Trophoblast cell (in vitro differentiated cells and primary cell): ENCODE data around the gene WAPL. TPM values are rescaled to one million over a fixed set of nuclear protein-coding genes. Genes with fewer than 3 reads are reported as not detected.
A peak's percentile ranks its signal among the peaks of the same experiment; 100 is the strongest.
"Not testable (repeated sequence)": the region's sequence is repeated elsewhere in the genome, so short reads cannot be mapped to it uniquely, and the experiment has no call there.

Experiments used
- DNase-seq, 2 donors: peaks; one replicate each; pipeline ENCODE4 v3.0.0-alpha.2; 2016
- H2AFZ ChIP-seq: 2 replicates; pipeline ENCODE4 v1.6.1; 2013; ENCODE audit warnings: low read length, moderate library complexity, mild to moderate bottlenecking; ENCODE audit not compliant: insufficient read depth, poor library complexity
- H2AK5ac ChIP-seq: 2 replicates; pipeline ENCODE4 v1.6.1; 2013; ENCODE audit warnings: mild to moderate bottlenecking, low read length
- H2BK120ac ChIP-seq: 2 replicates; pipeline ENCODE4 v1.6.1; 2013; ENCODE audit warnings: low read length, mild to moderate bottlenecking, moderate library complexity; ENCODE audit not compliant: insufficient read depth, poor library complexity
- H2BK12ac ChIP-seq: 2 replicates; pipeline ENCODE4 v1.6.1; 2013; ENCODE audit warnings: mild to moderate bottlenecking, low read length, moderate library complexity
- H2BK5ac ChIP-seq: 2 replicates; pipeline ENCODE4 v1.6.1; 2013; ENCODE audit warnings: low read length, low read depth, moderate library complexity, mild to moderate bottlenecking; ENCODE audit not compliant: poor library complexity
- H3K14ac ChIP-seq: 2 replicates; pipeline ENCODE4 v1.6.1; 2013; ENCODE audit warnings: mild to moderate bottlenecking, low read length
- H3K18ac ChIP-seq: 2 replicates; pipeline ENCODE4 v1.6.1; 2013; ENCODE audit warnings: mild to moderate bottlenecking, low read length
- H3K23ac ChIP-seq: 2 replicates; pipeline ENCODE4 v1.6.1; 2013; ENCODE audit warnings: low read length
- H3K27ac ChIP-seq: 2 replicates; pipeline ENCODE4 v1.5.1; 2013; ENCODE audit warnings: low read depth, mild to moderate bottlenecking, inconsistent platforms, low read length, moderate library complexity
- H3K27me3 ChIP-seq: 2 replicates; pipeline ENCODE4 v1.6.1; 2013; ENCODE audit warnings: inconsistent platforms, mild to moderate bottlenecking, low read length, moderate library complexity; ENCODE audit not compliant: insufficient read depth
- H3K36me3 ChIP-seq, 2 experiments: 1 replicate in 1 of 2; 2 replicates in 1 of 2; pipeline ENCODE4 v1.6.1; 2013; ENCODE audit warnings: low read length in 2 of 2, mild to moderate bottlenecking in 2 of 2, moderate library complexity in 1 of 2; ENCODE audit not compliant: insufficient read depth in 2 of 2, control insufficient read depth in 1 of 2
- H3K4ac ChIP-seq: 2 replicates; pipeline ENCODE4 v1.6.1; 2013; ENCODE audit warnings: low read depth, mild to moderate bottlenecking, low read length, moderate library complexity
- H3K4me1 ChIP-seq, 2 experiments: 1 replicate in 1 of 2; 2 replicates in 1 of 2; pipeline ENCODE4 v1.6.1; 2013; ENCODE audit warnings: low read length in 2 of 2, mild to moderate bottlenecking in 2 of 2, moderate library complexity in 1 of 2; ENCODE audit not compliant: insufficient read depth in 2 of 2, control insufficient read depth in 1 of 2
- H3K4me2 ChIP-seq: 2 replicates; pipeline ENCODE4 v1.6.1; 2013; ENCODE audit warnings: inconsistent platforms, mild to moderate bottlenecking, low read length, moderate library complexity
- H3K4me3 ChIP-seq: 2 replicates; pipeline ENCODE4 v1.5.1; 2013; ENCODE audit warnings: mild to moderate bottlenecking, low read depth, low read length, inconsistent platforms
- H3K79me1 ChIP-seq: one replicate; pipeline ENCODE4 v1.6.1; 2013; ENCODE audit warnings: low read length
- H3K79me2 ChIP-seq: 2 replicates; pipeline ENCODE4 v1.6.1; 2013; ENCODE audit warnings: low read length, mild to moderate bottlenecking; ENCODE audit not compliant: control insufficient read depth, insufficient read depth, poor library complexity
- H3K9ac ChIP-seq: 2 replicates; pipeline ENCODE4 v1.6.1; 2013; ENCODE audit warnings: mild to moderate bottlenecking, low read length
- H3K9me3 ChIP-seq: 2 replicates; pipeline ENCODE4 v1.6.1; 2013; ENCODE audit warnings: low read depth, mild to moderate bottlenecking, control low read depth, inconsistent platforms, low read length; ENCODE audit not compliant: insufficient read depth
- H4K12ac ChIP-seq: 2 replicates; pipeline ENCODE4 v1.6.1; 2013; ENCODE audit warnings: low read depth, mild to moderate bottlenecking, low read length, moderate library complexity
- H4K8ac ChIP-seq: 2 replicates; pipeline ENCODE4 v1.6.1; 2013; ENCODE audit warnings: low read depth, mild to moderate bottlenecking, low read length, moderate library complexity
- H4K91ac ChIP-seq: one replicate; pipeline ENCODE4 v1.6.1; 2013; ENCODE audit warnings: low read depth, mild to moderate bottlenecking, low read length, moderate library complexity
- WGBS: extraction: QIAGEN DNeasy Blood & Tissue Kit; methylation state at CpG from one replicate; pipeline ENCODE4 v1.1.7; 2013; ENCODE audit warnings: missing lambda C conversion rate; ENCODE audit not compliant: insufficient read length, insufficient coverage; ENCODE audit errors: extremely low coverage; 5-methylcytosine and 5-hydroxymethylcytosine counted together
- polyA plus RNA-seq: library from polyadenylated mRNA; stranded (reverse); fragments of 200-250 nt; gene quantifications from 2 replicates; pipeline ENCODE4 v1.2.3, GENCODE V29; 2013

The WAPL gene, protein sequence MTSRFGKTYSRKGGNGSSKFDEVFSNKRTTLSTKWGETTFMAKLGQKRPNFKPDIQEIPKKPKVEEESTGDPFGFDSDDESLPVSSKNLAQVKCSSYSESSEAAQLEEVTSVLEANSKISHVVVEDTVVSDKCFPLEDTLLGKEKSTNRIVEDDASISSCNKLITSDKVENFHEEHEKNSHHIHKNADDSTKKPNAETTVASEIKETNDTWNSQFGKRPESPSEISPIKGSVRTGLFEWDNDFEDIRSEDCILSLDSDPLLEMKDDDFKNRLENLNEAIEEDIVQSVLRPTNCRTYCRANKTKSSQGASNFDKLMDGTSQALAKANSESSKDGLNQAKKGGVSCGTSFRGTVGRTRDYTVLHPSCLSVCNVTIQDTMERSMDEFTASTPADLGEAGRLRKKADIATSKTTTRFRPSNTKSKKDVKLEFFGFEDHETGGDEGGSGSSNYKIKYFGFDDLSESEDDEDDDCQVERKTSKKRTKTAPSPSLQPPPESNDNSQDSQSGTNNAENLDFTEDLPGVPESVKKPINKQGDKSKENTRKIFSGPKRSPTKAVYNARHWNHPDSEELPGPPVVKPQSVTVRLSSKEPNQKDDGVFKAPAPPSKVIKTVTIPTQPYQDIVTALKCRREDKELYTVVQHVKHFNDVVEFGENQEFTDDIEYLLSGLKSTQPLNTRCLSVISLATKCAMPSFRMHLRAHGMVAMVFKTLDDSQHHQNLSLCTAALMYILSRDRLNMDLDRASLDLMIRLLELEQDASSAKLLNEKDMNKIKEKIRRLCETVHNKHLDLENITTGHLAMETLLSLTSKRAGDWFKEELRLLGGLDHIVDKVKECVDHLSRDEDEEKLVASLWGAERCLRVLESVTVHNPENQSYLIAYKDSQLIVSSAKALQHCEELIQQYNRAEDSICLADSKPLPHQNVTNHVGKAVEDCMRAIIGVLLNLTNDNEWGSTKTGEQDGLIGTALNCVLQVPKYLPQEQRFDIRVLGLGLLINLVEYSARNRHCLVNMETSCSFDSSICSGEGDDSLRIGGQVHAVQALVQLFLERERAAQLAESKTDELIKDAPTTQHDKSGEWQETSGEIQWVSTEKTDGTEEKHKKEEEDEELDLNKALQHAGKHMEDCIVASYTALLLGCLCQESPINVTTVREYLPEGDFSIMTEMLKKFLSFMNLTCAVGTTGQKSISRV (N-terminal part only)
- 32.1 and 32.8 TPM in 2 replicates for polyA plus RNA-seq

- peak within 1 kb of the TSS; percentile 99 for H3K4me3 ChIP-seq
- H3K4me2 ChIP-seq, result peak within 1 kb of the TSS; percentile 89
- H3K79me1 ChIP-seq, result peaks cover 14% of the 10 kb centered on the region
- peak within 1 kb of the TSS; percentile 93 for H2BK120ac ChIP-seq
- H3K4me1 ChIP-seq, result peaks cover 0 to 2% of the 10 kb centered on the region in 2 experiments
- H3K14ac ChIP-seq, result peak within 1 kb of the TSS; percentile 98
- H3K23ac ChIP-seq, result no peak within 1 kb of the TSS
- H3K36me3 ChIP-seq, result peaks cover under 1 to 2% of the 10 kb centered on the region in 2 experiments
- H4K91ac ChIP-seq, result peak within 1 kb of the TSS; percentile 96
- peaks cover 15% of the 10 kb centered on the region for H3K79me2 ChIP-seq
- peak within 1 kb of the TSS; percentile 100 for H3K9ac ChIP-seq
- H3K27ac ChIP-seq, result peak within 1 kb of the TSS; percentile 90
- H3K9me3 ChIP-seq, result no peaks in the 10 kb centered on the region
- no CpG with 5 or more reads among the region's 87 CpGs for WGBS
- peak within 1 kb of the TSS; percentile 99 for H3K18ac ChIP-seq
- peak within 1 kb of the TSS; percentile 99 for H4K8ac ChIP-seq
- peak within 1 kb of the TSS; percentile 96 for H2BK5ac ChIP-seq
- H2BK12ac ChIP-seq, result no peak within 1 kb of the TSS
- DNase-seq, result peak; percentile 97 to 99
- H3K4ac ChIP-seq, result peak within 1 kb of the TSS; percentile 100
- no peaks in the 10 kb centered on the region for H3K27me3 ChIP-seq
- peak within 1 kb of the TSS; percentile 79 for H2AFZ ChIP-seq
- H2AK5ac ChIP-seq, result peak within 1 kb of the TSS; percentile 97
- peak within 1 kb of the TSS; percentile 98 for H4K12ac ChIP-seq
These were observed at the start of gene WAPL for GRCh38 chr10:86521678-86522509. Gene WAPL, minus strand, starts transcription at chr10:86521792. Its CDS starts 3,723 bp downstream, at chr10:86518069.

- Histone ChIP-seq H2BK12ac (no peak overlapping the region), H3K18ac (no peak overlapping the region), H2BK120ac (no peak overlapping the region), H3K79me1 (no peaks in the 10 kb centered on the region), H3K36me3 (no peaks in the 10 kb centered on the region), H3K4me2 (no peak overlapping the region), H3K14ac (no peak overlapping the region), H4K91ac (no peak overlapping the region), H2BK5ac (no peak overlapping the region), H3K23ac (no peak overlapping the region), H3K4ac (no peak overlapping the region), H4K8ac (no peak overlapping the region), H3K27me3 (no peaks in the 10 kb centered on the region), H3K4me1 (no peaks in the 10 kb centered on the region), H3K4me3 (no peak overlapping the region), H3K27ac (no peak overlapping the region), H3K9me3 (peaks cover 7% of the 10 kb centered on the region), H2AK5ac (no peak overlapping the region), H2AFZ (no peak overlapping the region), H3K9ac (no peak overlapping the region), H3K79me2 (no peaks in the 10 kb centered on the region), H4K12ac (no peak overlapping the region)
- DNase-seq, result no peak
These were observed 47.7 kb upstream of the WAPL start for GRCh38 chr10:86569335-86569734.

- not testable (repeated sequence) for H3K27ac ChIP-seq, H3K14ac ChIP-seq, H3K9ac ChIP-seq, H3K4me2 ChIP-seq, H3K36me3 ChIP-seq, H4K8ac ChIP-seq, H2AK5ac ChIP-seq, H3K27me3 ChIP-seq, H3K4me3 ChIP-seq, H3K9me3 ChIP-seq, H2BK120ac ChIP-seq, H3K18ac ChIP-seq, DNase-seq, H3K79me2 ChIP-seq, H2AFZ ChIP-seq, H3K23ac ChIP-seq, H4K91ac ChIP-seq, H4K12ac ChIP-seq, H3K4me1 ChIP-seq, H2BK5ac ChIP-seq, H2BK12ac ChIP-seq, H3K79me1 ChIP-seq, H3K4ac ChIP-seq
- WGBS, result no CpG with 5 or more reads among the region's 2 CpGs
These were observed 44.9 kb upstream of the WAPL start for GRCh38 chr10:86566518-86566917.
